ENCODE measurements around the gene KDM6B. TPM values are rescaled to one million over a fixed set of nuclear protein-coding genes. Genes with fewer than 3 reads are reported as not detected.
A peak's percentile ranks its signal among the peaks of the same experiment; 100 is the strongest.

KDM6B gene
- total RNA-seq, 1 donor: 88.1 TPM

GRCh38 chr17:7834542-7834956 lies 532 bp downstream of the KDM6B start:
- H3K27me3 ChIP-seq (ENCODE audit: insufficient read depth, low read length): no peaks in the 10 kb centered on the region
- peaks cover 51% of the 10 kb centered on the region for H3K4me1 ChIP-seq (ENCODE audit: insufficient read depth, low read length)
- peak overlapping the region; percentile 75 for H3K4me3 ChIP-seq (ENCODE audit: low read length)
- no peaks in the 10 kb centered on the region for H3K9me3 ChIP-seq (ENCODE audit: low read depth, low read length)

GRCh38 chr17:7834957-7835813 lies 1.2 kb downstream of the KDM6B start:
- H3K9me3 ChIP-seq (ENCODE audit: low read depth, low read length): no peaks in the 10 kb centered on the region
- H3K4me3 ChIP-seq (ENCODE audit: low read length): peak overlapping the region; percentile 75
- H3K27me3 ChIP-seq (ENCODE audit: insufficient read depth, low read length): no peaks in the 10 kb centered on the region
- peaks cover 57% of the 10 kb centered on the region for H3K4me1 ChIP-seq (ENCODE audit: insufficient read depth, low read length)

- Histone ChIP-seq H3K4me3 (ENCODE audit: low read length) (peak overlapping the region; percentile 75), H3K9me3 (ENCODE audit: low read depth, low read length) (no peaks in the 10 kb centered on the region), H3K27me3 (ENCODE audit: insufficient read depth, low read length) (no peaks in the 10 kb centered on the region), H3K4me1 (ENCODE audit: insufficient read depth, low read length) (peaks cover 66% of the 10 kb centered on the region)
These were observed 2.0 kb downstream of the KDM6B start for GRCh38 chr17:7835814-7836595.

GRCh38 chr17:7836596-7837407 lies 2.8 kb downstream of the KDM6B start:
- peak overlapping the region; percentile 75 for H3K4me3 ChIP-seq (ENCODE audit: low read length)

GRCh38 chr17:7837408-7838088 lies 3.5 kb downstream of the KDM6B start:
- Histone ChIP-seq H3K4me3 (ENCODE audit: low read length) (peak overlapping the region; percentile 16), H3K27me3 (ENCODE audit: insufficient read depth, low read length) (no peaks in the 10 kb centered on the region), H3K9me3 (ENCODE audit: low read depth, low read length) (no peaks in the 10 kb centered on the region), H3K4me1 (ENCODE audit: insufficient read depth, low read length) (peaks cover 77% of the 10 kb centered on the region)

More at GRCh38 chr17:7836596-7837407, 2.8 kb downstream of the KDM6B start:
- peaks cover 71% of the 10 kb centered on the region for H3K4me1 ChIP-seq (ENCODE audit: insufficient read depth, low read length)
- H3K9me3 ChIP-seq (ENCODE audit: low read depth, low read length): no peaks in the 10 kb centered on the region
- H3K27me3 ChIP-seq (ENCODE audit: insufficient read depth, low read length): no peaks in the 10 kb centered on the region

GRCh38 chr17:7838090-7839075 lies 4.4 kb downstream of the KDM6B start:
- peaks cover 73% of the 10 kb centered on the region for H3K4me1 ChIP-seq (ENCODE audit: insufficient read depth, low read length)
- H3K9me3 ChIP-seq (ENCODE audit: low read depth, low read length): no peaks in the 10 kb centered on the region
- no peaks in the 10 kb centered on the region for H3K27me3 ChIP-seq (ENCODE audit: insufficient read depth, low read length)
- peak overlapping the region; percentile 34 for H3K4me3 ChIP-seq (ENCODE audit: low read length)

- Histone ChIP-seq H3K27me3 (ENCODE audit: insufficient read depth, low read length) (no peaks in the 10 kb centered on the region), H3K4me1 (ENCODE audit: insufficient read depth, low read length) (peaks cover 70% of the 10 kb centered on the region), H3K9me3 (ENCODE audit: low read depth, low read length) (no peaks in the 10 kb centered on the region), H3K4me3 (ENCODE audit: low read length) (peak overlapping the region; percentile 34)
These were observed 5.3 kb downstream of the KDM6B start for GRCh38 chr17:7839190-7839875.

- no peaks in the 10 kb centered on the region for H3K27me3 ChIP-seq (ENCODE audit: insufficient read depth, low read length)
- H3K4me1 ChIP-seq (ENCODE audit: insufficient read depth, low read length): peaks cover 70% of the 10 kb centered on the region
- H3K9me3 ChIP-seq (ENCODE audit: low read depth, low read length): no peaks in the 10 kb centered on the region
- peak overlapping the region; percentile 34 for H3K4me3 ChIP-seq (ENCODE audit: low read length)
These were observed 5.9 kb downstream of the KDM6B start for GRCh38 chr17:7839876-7840261.

- peaks cover 75% of the 10 kb centered on the region for H3K4me1 ChIP-seq (ENCODE audit: insufficient read depth, low read length)
- H3K27me3 ChIP-seq (ENCODE audit: insufficient read depth, low read length): no peaks in the 10 kb centered on the region
- peak overlapping the region; percentile 6 for H3K4me3 ChIP-seq (ENCODE audit: low read length)
- no peaks in the 10 kb centered on the region for H3K9me3 ChIP-seq (ENCODE audit: low read depth, low read length)
These were observed 6.4 kb downstream of the KDM6B start for GRCh38 chr17:7840441-7840840.

- Histone ChIP-seq H3K27me3 (ENCODE audit: insufficient read depth, low read length) (no peaks in the 10 kb centered on the region), H3K4me1 (ENCODE audit: insufficient read depth, low read length) (peaks cover 76% of the 10 kb centered on the region), H3K4me3 (ENCODE audit: low read length) (peak overlapping the region; percentile 84), H3K9me3 (ENCODE audit: low read depth, low read length) (no peaks in the 10 kb centered on the region)
These were observed 6.9 kb downstream of the KDM6B start for GRCh38 chr17:7840875-7841274.

- no peaks in the 10 kb centered on the region for H3K9me3 ChIP-seq (ENCODE audit: low read depth, low read length)
- H3K4me3 ChIP-seq (ENCODE audit: low read length): peak overlapping the region; percentile 84
- H3K27me3 ChIP-seq (ENCODE audit: insufficient read depth, low read length): no peaks in the 10 kb centered on the region
- H3K4me1 ChIP-seq (ENCODE audit: insufficient read depth, low read length): peaks cover 71% of the 10 kb centered on the region
These were observed 7.4 kb downstream of the KDM6B start for GRCh38 chr17:7841396-7841914.

GRCh38 chr17:7841915-7842379 lies 7.9 kb downstream of the KDM6B start:
- H3K9me3 ChIP-seq (ENCODE audit: low read depth, low read length): no peaks in the 10 kb centered on the region
- peak overlapping the region; percentile 84 for H3K4me3 ChIP-seq (ENCODE audit: low read length)
- peaks cover 66% of the 10 kb centered on the region for H3K4me1 ChIP-seq (ENCODE audit: insufficient read depth, low read length)
- no peaks in the 10 kb centered on the region for H3K27me3 ChIP-seq (ENCODE audit: insufficient read depth, low read length)

Measured in mononuclear cell (primary cell).